ENCODE results near the gene TMEM255B. TPM values are rescaled to one million over a fixed set of nuclear protein-coding genes. Genes with fewer than 3 reads are reported as not detected.
"Not testable (repeated sequence)": the region's sequence is repeated elsewhere in the genome, so short reads cannot be mapped to it uniquely, and the experiment has no call there.

TMEM255B gene
- total RNA-seq, 1 experiment from 2014 or later = 7.7 TPM

DNA sequence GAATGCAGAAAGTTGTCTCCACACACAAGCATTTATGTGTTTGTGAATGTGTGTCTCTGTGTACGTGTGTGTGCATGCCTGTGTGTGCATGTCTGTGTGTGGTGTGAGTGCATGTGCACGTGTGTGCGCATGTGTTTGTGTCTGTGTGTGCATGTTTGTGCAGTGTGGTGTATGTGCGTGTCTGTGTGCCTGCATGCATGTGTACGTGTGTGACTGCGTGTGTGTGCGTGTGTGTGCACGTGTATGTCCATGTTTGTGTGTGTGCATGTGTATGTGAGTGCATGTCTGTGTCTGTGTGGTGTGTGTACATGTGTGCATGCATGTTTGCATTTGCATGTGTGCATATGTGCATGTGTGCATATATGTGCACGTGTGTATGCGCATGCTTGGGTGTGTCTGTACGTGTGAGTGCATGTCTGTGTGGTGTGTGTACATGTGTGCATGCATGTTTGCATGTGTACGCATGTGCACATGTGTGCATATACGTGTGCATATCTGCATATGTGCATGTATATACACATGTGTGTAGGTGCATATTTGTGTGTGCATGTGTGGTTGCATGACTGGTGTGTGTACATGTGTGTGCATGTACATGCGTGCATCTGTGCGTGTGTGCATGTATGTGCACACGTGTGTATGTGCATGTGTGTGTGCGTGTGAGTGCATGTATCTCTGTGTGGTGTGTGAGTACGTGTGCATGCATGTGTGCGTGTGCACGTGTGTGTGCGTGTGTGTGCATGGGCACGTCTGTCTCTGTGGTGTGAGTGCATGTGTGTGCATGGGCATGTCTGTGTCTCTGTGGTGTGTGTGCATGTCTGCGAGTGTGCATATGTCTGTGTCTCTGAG lies 8.2 kb upstream of the TMEM255B start:
- Histone ChIP-seq H3K4me3 (replicated peaks in 1 of 2; ENCODE audit: low read depth in 1 of 2, low read length in 2 of 2) (no peak overlapping the region), H3K4me2 (ENCODE audit: low read length) (no peak overlapping the region), H4K20me1 (ENCODE audit: insufficient read depth) (no peaks in the 10 kb centered on the region), H2AFZ (ENCODE audit: low read depth, low read length, poor library complexity, severe bottlenecking) (no peak overlapping the region), H3K9me2 (ENCODE audit: insufficient read depth) (no peaks in the 10 kb centered on the region), H3K27me3 (ENCODE audit: insufficient read depth, low read length) (no peaks in the 10 kb centered on the region), H3K4me1 (ENCODE audit: control insufficient read depth in 1 of 2, insufficient read depth in 2 of 2, low read length in 2 of 2) (no peaks in the 10 kb centered on the region), H3K79me2 (ENCODE audit: insufficient read depth, low read length) (no peaks in the 10 kb centered on the region), H3K9ac (ENCODE audit: low read length) (no peak overlapping the region), H3K9me3 (ENCODE audit: control insufficient read depth in 1 of 2, insufficient read depth in 1 of 2, low read depth in 1 of 2, low read length in 2 of 2) (peaks cover 0 to 8% of the 10 kb centered on the region in 2 experiments; a peak in 1 of 4 replicates), H3K27ac (ENCODE audit: low read depth, low read length) (no peak overlapping the region), H3K36me3 (ENCODE audit: control insufficient read depth in 1 of 2, insufficient read depth in 2 of 2, low read length in 2 of 2) (no peaks in the 10 kb centered on the region)
- POLR2A ChIA-PET = no interaction called here
- no peak for DNase-seq (ENCODE audit: low read depth, low spot score)
- intact Hi-C loops (cut with micrococcal nuclease) = no loop called here
- TF ChIP-seq EZH2phosphoT487 (IDR thresholded peaks at IDR 0.05; ENCODE audit: borderline replicate concordance) (no peak), JUND (IDR thresholded peaks at IDR 0.05) (no peak), SIN3A (IDR thresholded peaks at IDR 0.05; ENCODE audit: low read depth) (no peak), EGR1 (IDR thresholded peaks at IDR 0.05; ENCODE audit: low read depth) (no peak), POLR2A (IDR thresholded peaks at IDR 0.05; ENCODE audit: borderline replicate concordance, extremely low read depth, insufficient read depth, insufficient read length) (no peak), ELF1 (IDR thresholded peaks at IDR 0.05; ENCODE audit: borderline replicate concordance, low read depth) (no peak), EZH2 (IDR thresholded peaks at IDR 0.05) (no peak), CEBPB (IDR thresholded peaks at IDR 0.05; ENCODE audit: low read depth) (no peak), POLR2AphosphoS5 (IDR thresholded peaks at IDR 0.05; ENCODE audit: low read depth, low read length) (no peak), ZNF274 (IDR thresholded peaks at IDR 0.05; ENCODE audit: low read depth, low read length) (no peak)
- TF ChIP-seq, protein P1, sequence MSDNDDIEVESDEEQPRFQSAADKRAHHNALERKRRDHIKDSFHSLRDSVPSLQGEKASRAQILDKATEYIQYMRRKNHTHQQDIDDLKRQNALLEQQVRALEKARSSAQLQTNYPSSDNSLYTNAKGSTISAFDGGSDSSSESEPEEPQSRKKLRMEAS (IDR thresholded peaks at IDR 0.05) = no peak
- no TSS peak for BruUV-seq (replicated peaks)
- CTCF ChIA-PET = interaction anchor here (1.4 kb wide), 1 partner anchor 26 kb away, joined by 4 read pairs; no protein-coding TSS in a partner anchor
- RAD21 ChIA-PET (ENCODE audit: low non-redundant PET in 1 of 2, low total read pairs in 2 of 2, uncharacterized antibody in 2 of 2, unreplicated experiment in 2 of 2) = no interaction called here
- no peak for ATAC-seq

DNA sequence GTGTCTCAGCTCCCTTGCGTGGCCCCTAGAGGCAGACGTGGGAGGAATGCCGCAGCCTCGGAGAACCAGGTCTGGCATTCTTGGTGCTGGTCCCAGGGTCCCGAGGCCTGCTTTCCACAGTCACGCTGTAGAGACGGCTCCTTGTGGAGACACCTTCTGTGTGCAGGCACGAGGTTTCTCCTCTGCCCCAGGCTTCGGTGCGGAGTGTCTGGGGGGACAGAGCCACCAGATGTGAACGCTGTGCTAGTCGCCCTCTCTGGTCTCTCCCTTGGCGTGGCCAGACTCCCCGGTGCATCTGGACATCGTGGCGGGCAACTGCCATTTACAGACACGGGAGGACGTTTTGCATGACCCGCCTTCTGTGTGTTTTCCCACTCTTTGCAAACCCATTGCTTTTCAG lies 7.5 kb upstream of the TMEM255B start:
- Histone ChIP-seq H4K20me1 (ENCODE audit: insufficient read depth) (no peaks in the 10 kb centered on the region), H3K79me2 (ENCODE audit: insufficient read depth, low read length) (no peaks in the 10 kb centered on the region), H3K27ac (ENCODE audit: low read depth, low read length) (no peak overlapping the region), H2AFZ (ENCODE audit: low read depth, low read length, poor library complexity, severe bottlenecking) (no peak overlapping the region), H3K27me3 (ENCODE audit: insufficient read depth, low read length) (no peaks in the 10 kb centered on the region), H3K4me3 (replicated peaks in 1 of 2; ENCODE audit: low read depth in 1 of 2, low read length in 2 of 2) (no peak overlapping the region), H3K9me2 (ENCODE audit: insufficient read depth) (no peaks in the 10 kb centered on the region), H3K4me2 (ENCODE audit: low read length) (no peak overlapping the region), H3K36me3 (ENCODE audit: control insufficient read depth in 1 of 2, insufficient read depth in 2 of 2, low read length in 2 of 2) (no peaks in the 10 kb centered on the region), H3K9ac (ENCODE audit: low read length) (no peak overlapping the region), H3K9me3 (ENCODE audit: control insufficient read depth in 1 of 2, insufficient read depth in 1 of 2, low read depth in 1 of 2, low read length in 2 of 2) (peaks cover 0 to 8% of the 10 kb centered on the region in 2 experiments; a peak in 1 of 4 replicates), H3K4me1 (ENCODE audit: control insufficient read depth in 1 of 2, insufficient read depth in 2 of 2, low read length in 2 of 2) (no peaks in the 10 kb centered on the region)
- POLR2A ChIA-PET = no interaction called here
- no peak for TF ChIP-seq SRF (IDR thresholded peaks at IDR 0.05; ENCODE audit: low read depth)
- no TSS peak for BruUV-seq (replicated peaks)
- no peak for DNase-seq (ENCODE audit: low read depth, low spot score)
- no peak for ATAC-seq
- intact Hi-C loops (cut with micrococcal nuclease) = no loop called here
- CTCF ChIA-PET = interaction anchor here (1.4 kb wide), 1 partner anchor 27 kb away, joined by 4 read pairs; no protein-coding TSS in a partner anchor
- RAD21 ChIA-PET (ENCODE audit: low non-redundant PET in 1 of 2, low total read pairs in 2 of 2, uncharacterized antibody in 2 of 2, unreplicated experiment in 2 of 2) = no interaction called here

DNA sequence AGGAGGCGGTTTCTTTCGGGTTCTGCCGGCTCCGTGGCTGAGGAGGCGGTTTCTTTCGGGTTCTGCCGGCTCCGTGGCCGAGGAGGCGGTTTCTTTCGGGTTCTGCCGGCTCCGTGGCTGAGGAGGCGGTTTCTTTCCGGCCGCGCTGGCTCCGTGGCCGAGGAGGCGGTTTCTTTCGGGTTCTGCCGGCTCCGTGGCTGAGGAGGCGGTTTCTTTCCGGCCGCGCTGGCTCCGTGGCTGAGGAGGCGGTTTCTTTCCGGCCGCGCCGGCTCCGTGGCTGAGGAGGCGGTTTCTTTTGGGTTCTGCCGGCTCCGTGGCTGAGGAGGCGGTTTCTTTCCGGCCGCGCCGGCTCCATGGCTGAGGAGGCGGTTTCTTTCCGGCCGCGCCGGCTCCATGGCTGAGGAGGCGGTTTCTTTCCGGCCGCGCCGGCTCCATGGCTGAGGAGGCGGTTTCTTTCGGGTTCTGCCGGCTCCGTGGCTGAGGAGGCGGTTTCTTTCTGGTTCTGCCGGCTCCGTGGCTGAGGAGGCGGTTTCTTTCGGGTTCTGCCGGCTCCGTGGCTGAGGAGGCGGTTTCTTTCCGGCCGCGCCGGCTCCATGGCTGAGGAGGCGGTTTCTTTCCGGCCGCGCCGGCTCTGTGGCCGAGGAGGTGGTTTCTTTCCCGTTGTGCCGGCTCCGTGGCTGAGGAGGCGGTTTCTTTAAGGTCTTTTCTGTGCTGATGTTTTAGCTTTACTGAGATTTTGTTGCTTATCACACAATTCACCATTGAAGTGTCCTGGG lies 6.6 kb upstream of the TMEM255B start:
- intact Hi-C loops (cut with micrococcal nuclease); POLR2A ChIA-PET; H3K9me3 ChIP-seq (ENCODE audit: control insufficient read depth in 1 of 2, insufficient read depth in 1 of 2, low read depth in 1 of 2, low read length in 2 of 2); H3K36me3 ChIP-seq (ENCODE audit: control insufficient read depth in 1 of 2, insufficient read depth in 2 of 2, low read length in 2 of 2); RAD21 ChIA-PET (ENCODE audit: low non-redundant PET in 1 of 2, low total read pairs in 2 of 2, uncharacterized antibody in 2 of 2, unreplicated experiment in 2 of 2); H3K79me2 ChIP-seq (ENCODE audit: insufficient read depth, low read length); ATAC-seq; H3K9me2 ChIP-seq (ENCODE audit: insufficient read depth); DNase-seq (ENCODE audit: low read depth, low spot score); H3K4me2 ChIP-seq (ENCODE audit: low read length); H2AFZ ChIP-seq (ENCODE audit: low read depth, low read length, poor library complexity, severe bottlenecking); H4K20me1 ChIP-seq (ENCODE audit: insufficient read depth); H3K4me3 ChIP-seq (replicated peaks in 1 of 2; ENCODE audit: low read depth in 1 of 2, low read length in 2 of 2); H3K27me3 ChIP-seq (ENCODE audit: insufficient read depth, low read length); H3K27ac ChIP-seq (ENCODE audit: low read depth, low read length); H3K9ac ChIP-seq (ENCODE audit: low read length); BruUV-seq (replicated peaks); H3K4me1 ChIP-seq (ENCODE audit: control insufficient read depth in 1 of 2, insufficient read depth in 2 of 2, low read length in 2 of 2): not testable (repeated sequence)
- CTCF ChIA-PET = interaction anchor here (1.4 kb wide), 1 partner anchor 28 kb away, joined by 4 read pairs; no protein-coding TSS in a partner anchor
